HG03521 (cell line): Measurements from ENCODE around the gene IQCB1.
"Not testable (repeated sequence)": the region's sequence is repeated elsewhere in the genome, so short reads cannot be mapped to it uniquely, and the experiment has no call there.

Experiments
- ATAC-seq: cut with Tn5 transposase; IDR thresholded peaks from one replicate; pipeline ENCODE4 v1.9.1; 2021; ENCODE audit warnings: mild to moderate bottlenecking, moderate library complexity; ENCODE audit not compliant: unreplicated experiment

Gene IQCB1

GRCh38 chr3:121809249-121809648, 25.6 kb downstream of the IQCB1 start:
- ATAC-seq, result peak; percentile 93

GRCh38 chr3:121803771-121804320, 31.0 kb downstream of the IQCB1 start:
- no peak for ATAC-seq

GRCh38 chr3:121800906-121801305, 34.0 kb downstream of the IQCB1 start:
- ATAC-seq, result no peak

DNA sequence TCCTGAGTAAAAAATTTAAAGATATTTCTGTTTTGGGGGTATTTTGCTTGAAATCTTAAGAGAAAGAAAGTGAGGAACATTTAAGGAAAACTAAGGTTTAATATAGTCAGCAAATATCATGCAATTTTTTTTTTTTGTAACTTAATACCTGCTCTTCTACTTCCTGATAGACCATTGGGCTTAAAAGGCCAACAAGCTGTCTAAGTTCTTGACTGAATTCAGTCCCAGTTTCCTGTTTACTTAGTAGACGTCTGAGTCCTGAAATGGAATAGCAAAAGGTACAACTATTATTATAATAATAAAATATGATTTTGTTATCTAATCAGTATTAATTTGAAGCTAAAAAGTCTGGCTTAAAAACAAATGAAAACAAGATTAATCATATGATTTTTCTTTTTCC, 37.9 kb downstream of the IQCB1 start:
- ATAC-seq, result no peak

DNA sequence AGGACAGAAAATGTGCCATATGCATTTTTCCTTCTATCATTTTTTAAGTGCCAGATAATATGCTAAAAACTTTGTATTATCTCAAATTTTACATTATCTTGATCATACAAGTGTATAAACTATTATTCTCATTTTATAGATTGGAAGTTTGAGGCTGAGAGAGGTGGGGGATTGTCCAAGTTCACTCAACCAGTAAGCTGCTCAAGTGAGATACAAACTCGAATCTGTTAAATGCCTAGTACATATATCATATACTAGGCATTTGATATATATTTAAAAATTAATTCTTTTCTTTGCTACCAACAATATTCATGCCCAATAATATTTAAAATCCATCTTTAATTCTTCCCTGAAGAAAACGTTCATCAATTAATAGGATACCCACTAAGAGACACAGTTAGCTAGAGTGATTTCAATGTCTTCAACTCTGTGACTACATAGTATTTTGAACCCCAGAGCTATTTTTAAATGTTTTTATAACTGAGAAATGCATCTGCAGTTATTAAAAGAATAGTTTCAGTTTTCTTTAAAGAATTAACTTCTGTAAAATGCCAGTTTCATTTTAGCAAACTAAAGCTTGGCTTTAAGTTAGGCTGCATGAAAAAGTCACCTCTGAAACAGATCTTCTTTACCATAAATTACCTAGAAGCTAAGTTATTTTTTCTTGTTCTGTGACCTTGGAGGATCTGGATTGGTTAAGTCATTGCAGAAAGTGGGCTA, 40.4 kb downstream of the IQCB1 start:
- peak; percentile 50 for ATAC-seq

DNA sequence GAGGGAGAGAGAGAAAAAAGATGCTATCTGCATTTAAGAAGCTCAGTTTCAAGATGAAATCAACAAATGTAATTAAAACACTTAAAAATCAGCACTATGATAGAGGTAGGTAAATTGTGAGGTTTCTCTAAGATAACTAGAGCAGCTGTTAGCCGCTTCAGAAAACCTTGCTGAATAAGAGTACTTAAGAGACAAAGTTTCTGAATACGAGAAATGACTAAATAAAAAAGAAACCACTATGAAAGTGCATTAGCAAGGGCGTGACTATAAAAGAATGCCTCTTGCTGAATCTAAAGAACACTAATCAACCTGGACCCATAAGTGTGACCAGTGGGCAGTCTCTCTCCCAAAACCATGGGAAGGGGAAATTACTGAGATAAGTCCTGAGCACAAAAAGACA, 41.8 kb downstream of the IQCB1 start:
- ATAC-seq, result no peak

GRCh38 chr3:121786485-121786884, 48.4 kb downstream of the IQCB1 start:
- ATAC-seq, result no peak

- ATAC-seq, result not testable (repeated sequence)
These were observed 52.1 kb downstream of the IQCB1 start for GRCh38 chr3:121782784-121783183.

DNA sequence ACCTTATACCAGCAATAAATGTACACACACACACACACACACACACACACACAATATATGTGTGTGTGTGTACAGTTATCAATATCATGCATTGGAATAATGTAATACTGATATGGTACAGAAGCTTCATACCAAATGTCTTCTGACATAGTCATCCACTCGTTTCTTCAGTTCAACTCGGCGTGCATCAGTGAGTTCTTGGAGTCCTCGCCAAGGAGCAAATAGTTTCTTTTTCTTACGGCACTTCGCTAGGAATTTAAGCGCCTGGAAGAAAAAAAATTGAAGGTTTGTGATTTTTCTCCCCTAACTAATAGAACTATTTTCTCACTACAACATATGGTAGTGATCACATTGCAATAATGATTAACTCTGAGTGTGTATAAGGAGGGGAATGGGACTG, 53.2 kb downstream of the IQCB1 start:
- ATAC-seq, result no peak

- ATAC-seq, result not testable (repeated sequence)
These were observed 59.8 kb downstream of the IQCB1 start for GRCh38 chr3:121775095-121775494.

DNA sequence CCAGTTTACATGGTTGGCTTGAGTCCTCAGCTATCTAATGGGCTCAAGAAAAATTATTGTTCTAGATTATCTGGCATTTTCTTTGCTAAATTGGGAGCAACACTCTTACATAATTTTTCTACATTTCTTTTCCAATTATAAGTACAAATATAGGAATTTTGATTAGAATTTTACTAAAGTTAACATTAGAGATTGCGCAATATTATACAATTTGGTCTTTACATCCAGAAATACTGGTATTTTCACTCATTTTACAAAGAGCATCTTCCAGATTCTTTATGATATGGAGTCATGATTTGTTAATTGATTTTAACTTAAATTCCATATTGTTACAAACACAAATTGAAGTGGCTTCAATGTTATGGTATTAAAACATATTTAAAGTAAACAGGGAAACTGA, 65.6 kb downstream of the IQCB1 start:
- no peak for ATAC-seq

DNA sequence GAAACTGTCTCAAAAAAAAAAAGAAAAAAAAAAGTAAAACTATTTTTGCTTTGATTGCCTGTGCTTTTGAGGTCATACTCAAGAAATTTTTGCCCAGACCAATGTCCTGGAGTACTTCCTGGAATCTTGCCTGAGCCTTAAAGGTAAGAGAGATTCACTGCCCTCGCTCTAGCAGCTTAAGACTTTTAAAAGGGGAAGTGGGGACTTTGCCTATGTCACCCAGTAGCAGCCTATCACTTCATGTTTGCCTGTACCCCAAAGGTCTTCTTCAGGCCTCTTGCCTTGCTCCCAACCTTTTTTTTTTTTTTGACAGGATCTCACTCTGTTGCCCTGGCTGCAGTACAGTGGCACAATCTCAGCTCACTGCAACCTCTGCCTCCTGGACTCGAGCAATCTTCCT, 66.4 kb downstream of the IQCB1 start:
- ATAC-seq, result no peak

DNA sequence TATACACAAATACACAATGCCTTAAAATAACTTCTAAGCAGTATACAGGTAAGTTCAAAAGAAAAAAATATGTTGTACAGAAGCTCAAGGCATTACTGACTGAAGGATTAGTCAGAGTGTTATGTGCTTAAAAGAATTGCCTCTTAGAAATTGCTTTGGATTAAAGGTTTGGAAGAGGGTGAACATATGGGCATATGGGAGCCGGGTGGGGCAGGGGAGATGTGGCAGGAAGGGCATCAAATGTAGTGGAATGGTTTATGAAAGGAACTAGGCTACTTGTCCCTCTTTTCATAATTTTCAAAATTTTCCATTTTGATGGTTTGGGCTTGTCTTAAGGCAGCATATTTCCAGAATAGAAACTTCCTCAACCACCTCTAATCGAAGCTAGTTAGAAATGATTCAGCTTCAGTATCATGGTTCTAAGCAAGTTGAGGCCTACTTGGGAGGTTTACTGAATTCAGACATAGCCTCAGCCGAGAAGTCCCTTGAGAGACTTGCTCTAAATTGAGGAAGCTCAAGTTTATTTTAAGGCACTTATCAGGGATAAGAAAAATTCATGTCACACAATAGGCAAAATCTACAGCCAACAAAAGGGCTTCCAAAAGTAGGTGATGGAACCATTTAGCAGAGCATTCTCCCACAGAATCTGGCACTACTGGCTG, 75.2 kb downstream of the IQCB1 start:
- ATAC-seq, result no peak

DNA sequence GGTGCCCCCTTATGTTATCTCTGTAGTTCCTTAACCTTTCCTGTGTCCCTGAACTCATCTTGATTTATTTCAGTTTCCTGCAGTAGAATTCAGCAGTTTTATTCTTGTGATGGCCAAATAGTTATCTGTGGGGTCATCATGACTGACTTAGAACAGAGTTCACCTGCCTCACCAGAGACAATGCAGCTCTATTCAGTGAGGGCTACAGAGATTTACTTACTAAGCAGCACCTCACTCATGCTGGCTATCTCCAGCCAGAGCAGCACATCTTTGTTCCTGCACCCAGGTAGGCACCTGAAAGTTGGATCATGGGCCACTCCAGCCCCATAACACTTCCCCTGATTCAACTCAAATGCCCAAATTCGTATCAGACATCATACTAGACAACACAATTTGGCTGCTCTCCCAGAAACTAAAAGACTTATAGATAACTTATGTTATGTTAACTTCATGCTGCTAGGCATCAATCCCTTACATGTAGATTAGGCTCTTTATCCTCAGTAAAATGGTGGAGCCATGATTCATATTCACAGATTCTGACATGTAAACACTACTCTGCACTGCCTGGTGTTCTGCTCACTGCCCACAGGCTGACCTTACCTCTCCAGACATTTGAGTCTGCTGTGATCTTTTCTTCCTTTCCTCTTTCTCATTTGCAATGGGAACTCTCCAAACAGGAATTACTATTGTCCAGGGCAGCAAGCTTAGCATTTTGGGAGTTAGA, 76.0 kb downstream of the IQCB1 start:
- ATAC-seq, result no peak

DNA sequence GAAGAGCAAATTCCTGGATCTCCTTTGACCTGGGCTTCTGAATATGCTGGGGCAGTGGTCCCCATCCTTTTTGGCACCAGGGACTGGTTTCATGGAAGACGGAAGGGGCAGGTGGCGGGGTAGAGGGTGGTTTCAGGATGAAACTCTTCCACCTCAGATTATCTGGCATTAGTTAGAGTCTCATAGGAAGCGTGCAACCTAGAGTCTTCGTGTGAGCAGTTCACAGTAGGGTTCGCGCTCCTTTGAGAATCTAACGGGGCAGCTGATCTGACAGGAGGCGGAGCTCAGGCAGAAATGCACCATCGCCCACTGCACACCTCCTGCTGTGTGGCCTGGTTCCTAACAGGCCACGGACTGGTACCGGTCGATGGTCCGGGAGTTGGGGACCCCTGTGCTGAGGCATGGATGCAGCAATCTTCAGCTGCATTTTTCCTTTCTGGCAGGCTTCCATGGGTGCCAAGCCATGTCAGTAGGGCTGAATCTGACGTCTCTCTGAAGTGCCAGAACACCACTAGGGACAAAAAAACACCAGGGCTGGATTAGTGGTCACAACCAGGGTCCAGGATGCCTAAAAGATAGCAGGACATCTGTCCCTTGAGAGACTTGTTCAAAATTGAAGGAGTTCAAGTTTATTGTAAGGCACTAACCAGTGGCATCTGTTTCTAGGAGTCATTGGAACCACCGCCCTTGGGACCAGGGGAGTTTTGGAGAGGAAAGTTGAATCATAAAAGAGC, 76.9 kb downstream of the IQCB1 start:
- ATAC-seq, result no peak

DNA sequence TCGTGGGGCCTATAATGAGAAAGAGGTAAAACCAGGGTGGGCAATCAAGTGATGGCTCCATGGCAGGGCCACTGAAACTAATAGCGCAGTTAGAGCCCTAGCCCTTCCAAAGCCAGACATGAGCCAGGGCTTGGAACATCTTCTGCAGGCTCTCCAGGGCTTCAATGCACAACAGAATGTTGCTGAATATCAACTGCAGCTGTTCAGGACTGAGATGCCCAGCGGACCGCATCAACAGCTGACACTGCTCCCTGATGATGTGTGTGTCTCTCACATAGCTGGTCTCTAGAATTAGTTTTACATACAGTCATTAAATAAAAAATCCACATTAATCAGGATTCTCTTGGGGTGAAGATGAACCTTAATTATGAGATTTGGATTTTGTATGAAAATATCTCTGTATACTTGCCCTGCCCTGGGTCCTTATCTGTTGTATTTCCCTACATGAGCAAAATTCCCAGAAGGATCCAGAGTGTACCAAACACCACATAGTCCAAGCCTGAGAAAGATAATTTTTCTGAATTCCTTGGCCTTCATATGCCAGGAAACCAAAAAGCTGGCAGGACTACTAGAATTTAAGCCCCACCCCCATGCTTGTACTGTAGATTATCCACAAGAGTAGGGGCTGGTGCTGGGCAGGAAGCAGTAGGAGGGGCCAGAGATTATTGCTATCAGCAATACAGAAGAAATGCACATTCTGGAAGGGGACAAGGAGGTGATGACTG, 77.6 kb downstream of the IQCB1 start:
- no peak for ATAC-seq

DNA sequence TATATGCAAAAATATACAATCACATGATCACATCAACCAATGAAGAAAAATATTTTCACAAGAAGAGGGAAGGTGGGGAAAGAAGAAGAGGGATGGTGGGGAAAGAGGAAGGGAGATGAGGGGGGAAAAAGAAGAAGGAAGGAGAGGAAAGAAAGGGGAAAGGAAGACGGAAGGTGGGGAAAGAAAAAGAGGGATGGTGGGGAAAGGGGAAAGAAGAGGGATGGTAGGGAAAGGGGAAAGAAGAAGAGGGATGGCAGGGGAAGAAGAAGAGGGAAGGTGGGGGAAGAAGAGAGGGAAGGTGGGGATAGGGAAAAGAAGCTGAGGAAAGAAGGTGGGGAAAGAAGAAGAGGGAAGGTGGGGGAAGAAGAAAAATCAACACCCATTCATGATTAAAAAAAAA, 82.1 kb downstream of the IQCB1 start:
- no peak for ATAC-seq

- no peak for ATAC-seq
These were observed 82.6 kb downstream of the IQCB1 start for GRCh38 chr3:121752261-121752660.

GRCh38 chr3:121750087-121750415, 84.8 kb downstream of the IQCB1 start:
- ATAC-seq, result no peak

GRCh38 chr3:121749276-121750086, 85.4 kb downstream of the IQCB1 start, which contains the start of gene GOLGB1:
Gene GOLGB1 (minus strand): TSS chr3:121749741. CDS start chr3:121730971, 18,770 bp downstream.
- peak; percentile 93 for ATAC-seq
